ENCODE results near the gene ALDH1A3.

DNA sequence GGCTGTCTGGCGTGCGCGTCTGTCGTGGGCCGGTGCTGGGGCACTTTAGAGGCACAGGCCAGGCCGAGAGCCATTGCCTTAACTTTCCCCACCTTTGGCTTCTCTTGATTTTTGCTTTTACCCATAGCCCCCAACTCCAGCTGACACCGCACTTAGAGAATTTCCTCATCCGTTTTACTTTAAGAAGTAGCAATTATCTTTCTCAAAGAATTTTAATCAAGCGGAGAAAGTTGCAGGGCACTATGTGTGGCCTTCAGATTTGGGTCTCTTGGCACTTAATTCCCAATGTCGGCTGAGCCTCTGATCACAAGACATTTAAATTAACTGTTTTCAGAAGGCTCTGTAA, 1.2 kb downstream of the ALDH1A3 start:
- TF ChIP-seq POLR2A (IDR thresholded peaks at IDR 0.05; ENCODE audit: low read length) = no peak
- TF ChIP-seq GATA1 (IDR thresholded peaks at IDR 0.05; ENCODE audit: low read depth, low read length) = no peak

Measured in erythroblast (primary cell).